ENCODE results near the gene FRK.

The FRK gene

GRCh38 chr6:116033687-116034303, 26.9 kb downstream of the FRK start:
- DNase-seq: no peak

- DNase-seq: no peak
These were observed 29.9 kb downstream of the FRK start for GRCh38 chr6:116030770-116031169.

- DNase-seq: no peak
These were observed 31.2 kb downstream of the FRK start for GRCh38 chr6:116029535-116029934.

GRCh38 chr6:116028233-116028632, 32.5 kb downstream of the FRK start:
- DNase-seq: no peak

- no peak for DNase-seq
These were observed 32.9 kb downstream of the FRK start for GRCh38 chr6:116027801-116028200.

GRCh38 chr6:116025405-116025804, 35.3 kb downstream of the FRK start:
- no peak for DNase-seq

- no peak for DNase-seq
These were observed 37.7 kb downstream of the FRK start for GRCh38 chr6:116022841-116023445.

GRCh38 chr6:116020738-116021137, 40.0 kb downstream of the FRK start:
- DNase-seq: no peak

- DNase-seq: no peak
These were observed 41.3 kb downstream of the FRK start for GRCh38 chr6:116019428-116019827.

- DNase-seq: no peak
These were observed 41.7 kb downstream of the FRK start for GRCh38 chr6:116018976-116019375.

- peak in 1 of 2 experiments; percentile 3 for DNase-seq
These were observed 43.0 kb downstream of the FRK start for GRCh38 chr6:116017546-116018295.

- peak; percentile 23 to 63 for DNase-seq
These were observed 43.7 kb downstream of the FRK start for GRCh38 chr6:116016846-116017545.

GRCh38 chr6:116015983-116016382, 44.7 kb downstream of the FRK start:
- no peak for DNase-seq

GRCh38 chr6:116015561-116015960, 45.1 kb downstream of the FRK start:
- no peak for DNase-seq

GRCh38 chr6:116012951-116013350, 47.7 kb downstream of the FRK start:
- DNase-seq: no peak

- no peak for DNase-seq
These were observed 48.2 kb downstream of the FRK start for GRCh38 chr6:116012471-116012949.

- peak; percentile 20 to 64 for DNase-seq
These were observed 49.2 kb downstream of the FRK start for GRCh38 chr6:116011520-116011919.

GRCh38 chr6:116010790-116011401, 49.8 kb downstream of the FRK start:
- DNase-seq: peak; percentile 53 to 65

GRCh38 chr6:116010386-116010785, 50.3 kb downstream of the FRK start:
- DNase-seq: no peak

GRCh38 chr6:116008470-116009243, 52.0 kb downstream of the FRK start:
- no peak for DNase-seq

GRCh38 chr6:116004841-116005815, 55.6 kb downstream of the FRK start:
- DNase-seq: no peak

Measured in NCI-H2081 (cell line).